ELR (cell line): ENCODE data around the gene NCOA3.
A peak's percentile ranks its signal among the peaks of the same experiment; 100 is the strongest.
"Not testable (repeated sequence)": the region's sequence is repeated elsewhere in the genome, so short reads cannot be mapped to it uniquely, and the experiment has no call there.

Experiments used
- DNase-seq: peaks from one replicate; pipeline ENCODE4 v3.0.0-alpha.2; 2015; ENCODE audit warnings: low read depth

The NCOA3 gene

GRCh38 chr20:47500554-47500953 lies 1.1 kb upstream of the NCOA3 start:
- no peak for DNase-seq

- no peak for DNase-seq
Measured at GRCh38 chr20:47501116-47501481, 588 bp upstream of the NCOA3 start.

- DNase-seq: peak; percentile 64
Measured at GRCh38 chr20:47502271-47503239, 868 bp downstream of the NCOA3 start.

GRCh38 chr20:47503685-47504084 lies 2.0 kb downstream of the NCOA3 start:
- DNase-seq: peak; percentile 22

- DNase-seq: no peak
Measured at GRCh38 chr20:47506335-47506734, 4.6 kb downstream of the NCOA3 start.

GRCh38 chr20:47506850-47507249 lies 5.2 kb downstream of the NCOA3 start:
- DNase-seq: no peak

GRCh38 chr20:47507275-47507981 lies 5.7 kb downstream of the NCOA3 start:
- not testable (repeated sequence) for DNase-seq

- DNase-seq: no peak
Measured at GRCh38 chr20:47508278-47508677, 6.6 kb downstream of the NCOA3 start.

GRCh38 chr20:47509104-47509661 lies 7.5 kb downstream of the NCOA3 start:
- DNase-seq: no peak

GRCh38 chr20:47509685-47510084 lies 8.0 kb downstream of the NCOA3 start:
- no peak for DNase-seq

GRCh38 chr20:47515843-47516242 lies 14.2 kb downstream of the NCOA3 start:
- DNase-seq: no peak

- DNase-seq: no peak
Measured at GRCh38 chr20:47521059-47521808, 19.5 kb downstream of the NCOA3 start.

GRCh38 chr20:47524015-47524784 lies 22.5 kb downstream of the NCOA3 start:
- no peak for DNase-seq

GRCh38 chr20:47527004-47527800 lies 25.5 kb downstream of the NCOA3 start:
- DNase-seq: no peak

GRCh38 chr20:47529840-47530239 lies 28.2 kb downstream of the NCOA3 start:
- no peak for DNase-seq

GRCh38 chr20:47531458-47531857 lies 29.8 kb downstream of the NCOA3 start:
- no peak for DNase-seq

GRCh38 chr20:47532002-47532401 lies 30.3 kb downstream of the NCOA3 start:
- DNase-seq: no peak

- no peak for DNase-seq
Measured at GRCh38 chr20:47533518-47534062, 31.9 kb downstream of the NCOA3 start.

GRCh38 chr20:47534405-47534804 lies 32.7 kb downstream of the NCOA3 start:
- no peak for DNase-seq

- peak; percentile 25 for DNase-seq
Measured at GRCh38 chr20:47535088-47535487, 33.4 kb downstream of the NCOA3 start.
